ENCODE measurements around the gene HOXA6. TPM values are rescaled to one million over a fixed set of nuclear protein-coding genes. Genes with fewer than 3 reads are reported as not detected.

HOXA6 gene
- total RNA-seq, 1 experiment from 2014 or later: 12.7 TPM

DNA sequence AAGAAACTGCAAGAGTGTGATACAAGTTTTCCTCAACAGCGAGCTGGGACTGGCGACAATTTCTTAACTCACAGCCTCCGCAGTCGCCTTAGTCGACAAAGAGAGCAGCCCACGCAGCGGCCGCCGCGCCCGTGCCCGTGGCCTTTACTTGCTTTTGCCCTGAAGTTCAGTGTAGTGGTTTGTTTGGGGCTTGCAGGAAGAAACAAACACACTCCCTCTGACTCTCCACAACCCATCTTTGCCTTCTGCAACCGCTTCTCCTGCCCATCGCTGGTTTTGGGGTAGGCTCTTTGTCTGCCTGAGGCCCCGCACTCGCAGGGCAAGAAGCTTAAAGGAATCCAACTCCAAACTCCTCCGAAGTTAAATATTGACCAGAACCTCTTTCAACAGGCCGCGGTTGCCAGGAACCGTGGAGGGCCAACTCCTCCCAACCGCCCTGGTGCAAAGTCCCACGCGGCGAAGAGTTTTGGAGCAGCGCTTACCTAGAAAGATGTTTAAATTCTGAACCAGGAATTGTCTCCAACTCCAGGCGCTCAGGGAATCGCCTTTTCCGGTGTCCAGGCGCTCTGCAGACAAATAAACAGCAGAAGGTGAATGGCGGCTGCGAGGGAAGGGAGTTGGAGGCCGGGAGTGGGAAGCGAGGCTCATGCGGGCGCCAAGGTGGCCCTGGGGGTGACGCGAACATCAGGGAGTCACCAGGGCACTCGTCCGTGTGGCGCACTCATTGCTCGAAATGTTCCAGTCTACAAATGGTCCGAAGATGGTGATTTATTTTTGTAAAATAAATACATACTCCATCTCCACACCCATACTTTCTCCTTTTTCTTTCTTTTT lies 25.3 kb downstream of the HOXA6 start:
- Histone ChIP-seq H3K4me1 (ENCODE audit: control insufficient read depth in 1 of 2, insufficient read depth in 2 of 2, low read length in 2 of 2) (peaks cover 34 to 74% of the 10 kb centered on the region in 2 experiments), H3K79me2 (ENCODE audit: insufficient read depth, low read length) (no peaks in the 10 kb centered on the region), H3K9me3 (ENCODE audit: control insufficient read depth in 1 of 2, insufficient read depth in 1 of 2, low read depth in 1 of 2, low read length in 2 of 2) (no peaks in the 10 kb centered on the region), H3K4me2 (ENCODE audit: low read length) (no peak overlapping the region), H3K4me3 (replicated peaks in 1 of 2; ENCODE audit: low read depth in 1 of 2, low read length in 2 of 2) (no peak overlapping the region), H4K20me1 (ENCODE audit: insufficient read depth) (no peaks in the 10 kb centered on the region), H2AFZ (ENCODE audit: low read depth, low read length, poor library complexity, severe bottlenecking) (no peak overlapping the region), H3K27ac (ENCODE audit: low read depth, low read length) (no peak overlapping the region), H3K36me3 (ENCODE audit: control insufficient read depth in 1 of 2, insufficient read depth in 2 of 2, low read length in 2 of 2) (no peaks in the 10 kb centered on the region), H3K9ac (ENCODE audit: low read length) (no peak overlapping the region), H3K27me3 (ENCODE audit: insufficient read depth, low read length) (peaks cover 28% of the 10 kb centered on the region; the same call in 1 of the 2 replicates), H3K9me2 (ENCODE audit: insufficient read depth) (no peaks in the 10 kb centered on the region)
- no peak for DNase-seq (ENCODE audit: low read depth, low spot score)
- CTCF ChIA-PET: no interaction called here
- RAD21 ChIA-PET (ENCODE audit: low non-redundant PET in 1 of 2, low total read pairs in 2 of 2, uncharacterized antibody in 2 of 2, unreplicated experiment in 2 of 2): no interaction called here
- BruUV-seq (replicated peaks): no TSS peak
- POLR2A ChIA-PET: no interaction called here
- intact Hi-C loops (cut with micrococcal nuclease): no loop called here
- TF ChIP-seq YY1 (IDR thresholded peaks at IDR 0.05; ENCODE audit: extremely low read depth, insufficient replicate concordance, low read depth, low read length): no peak
- no peak for TF ChIP-seq SIN3A (IDR thresholded peaks at IDR 0.05; ENCODE audit: low read depth)
- TF ChIP-seq POLR2AphosphoS5 (IDR thresholded peaks at IDR 0.05; ENCODE audit: low read depth, low read length): no peak
- no peak for ATAC-seq

DNA sequence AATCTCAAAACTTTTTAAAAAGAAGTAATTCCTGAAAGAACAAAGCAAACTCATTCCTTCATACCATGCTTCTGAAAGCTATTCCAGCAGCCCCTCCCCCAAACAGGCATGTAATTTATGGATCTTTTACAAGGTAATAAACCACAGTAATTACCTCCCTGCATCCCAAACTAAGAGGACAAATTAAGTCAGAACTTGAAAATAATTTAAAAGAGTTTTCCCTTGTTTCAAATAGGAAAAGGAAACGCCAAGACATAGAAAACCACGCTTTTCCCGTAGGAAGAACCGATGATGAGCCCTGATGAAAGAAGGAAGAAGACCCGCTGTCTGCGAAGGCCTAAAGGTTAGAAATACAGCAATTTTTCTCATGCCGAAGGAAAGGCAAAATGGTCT lies 25.9 kb downstream of the HOXA6 start:
- no peak overlapping the region for H2AFZ ChIP-seq (ENCODE audit: low read depth, low read length, poor library complexity, severe bottlenecking)
- H3K4me1 ChIP-seq (ENCODE audit: control insufficient read depth in 1 of 2, insufficient read depth in 2 of 2, low read length in 2 of 2): peaks cover 40 to 79% of the 10 kb centered on the region in 2 experiments
- no peaks in the 10 kb centered on the region for H3K9me3 ChIP-seq (ENCODE audit: control insufficient read depth in 1 of 2, insufficient read depth in 1 of 2, low read depth in 1 of 2, low read length in 2 of 2)
- H3K9ac ChIP-seq (ENCODE audit: low read length): no peak overlapping the region
- H3K9me2 ChIP-seq (ENCODE audit: insufficient read depth): no peaks in the 10 kb centered on the region
- ChIA-PET CTCF (no interaction called here), POLR2A (no interaction called here), RAD21 (ENCODE audit: low non-redundant PET in 1 of 2, low total read pairs in 2 of 2, uncharacterized antibody in 2 of 2, unreplicated experiment in 2 of 2) (no interaction called here)
- H3K27me3 ChIP-seq (ENCODE audit: insufficient read depth, low read length): peaks cover 28% of the 10 kb centered on the region; the same call in 1 of the 2 replicates
- no TSS peak for BruUV-seq (replicated peaks)
- no peak overlapping the region for H3K4me3 ChIP-seq (replicated peaks in 1 of 2; ENCODE audit: low read depth in 1 of 2, low read length in 2 of 2)
- no peak for TF ChIP-seq ATF3 (IDR thresholded peaks at IDR 0.05)
- no peak for TF ChIP-seq ZNF274 (IDR thresholded peaks at IDR 0.05; ENCODE audit: low read depth, low read length)
- no peak for TF ChIP-seq SP1 (IDR thresholded peaks at IDR 0.05; ENCODE audit: low read depth)
- no peaks in the 10 kb centered on the region for H3K36me3 ChIP-seq (ENCODE audit: control insufficient read depth in 1 of 2, insufficient read depth in 2 of 2, low read length in 2 of 2)
- no peak overlapping the region for H3K4me2 ChIP-seq (ENCODE audit: low read length)
- intact Hi-C loops (cut with micrococcal nuclease): no loop called here
- ATAC-seq (no peak), DNase-seq (ENCODE audit: low read depth, low spot score) (no peak)
- no peaks in the 10 kb centered on the region for H4K20me1 ChIP-seq (ENCODE audit: insufficient read depth)
- H3K27ac ChIP-seq (ENCODE audit: low read depth, low read length): no peak overlapping the region
- no peaks in the 10 kb centered on the region for H3K79me2 ChIP-seq (ENCODE audit: insufficient read depth, low read length)

Measured in HCT116 (cell line).